GM19395 (cell line): ENCODE measurements around the gene PMAIP1.

Experiments
- ATAC-seq: cut with Tn5 transposase; IDR thresholded peaks from one replicate; pipeline ENCODE4 v1.9.1; 2021; ENCODE audit warnings: mild to moderate bottlenecking, moderate library complexity; ENCODE audit not compliant: unreplicated experiment

Gene PMAIP1

GRCh38 chr18:59945544-59945943 is 45.7 kb downstream of the PMAIP1 start:
- no peak for ATAC-seq

- no peak for ATAC-seq
Measured at GRCh38 chr18:59950215-59950944, 50.6 kb downstream of the PMAIP1 start.

- no peak for ATAC-seq
Measured at GRCh38 chr18:59951591-59951990, 51.8 kb downstream of the PMAIP1 start.

GRCh38 chr18:59952283-59953007 is 52.6 kb downstream of the PMAIP1 start:
- ATAC-seq = no peak
